HG03457 (cell line): Measurements from ENCODE around the gene SPINDOC.
A peak's percentile ranks its signal among the peaks of the same experiment; 100 is the strongest.
"Not testable (repeated sequence)": the region's sequence is repeated elsewhere in the genome, so short reads cannot be mapped to it uniquely, and the experiment has no call there.

ENCODE experiments used
- ATAC-seq: cut with Tn5 transposase; IDR thresholded peaks from one replicate; pipeline ENCODE4 v1.9.1; 2021; ENCODE audit warnings: moderate number of reproducible peaks; ENCODE audit not compliant: unreplicated experiment

Gene SPINDOC

DNA sequence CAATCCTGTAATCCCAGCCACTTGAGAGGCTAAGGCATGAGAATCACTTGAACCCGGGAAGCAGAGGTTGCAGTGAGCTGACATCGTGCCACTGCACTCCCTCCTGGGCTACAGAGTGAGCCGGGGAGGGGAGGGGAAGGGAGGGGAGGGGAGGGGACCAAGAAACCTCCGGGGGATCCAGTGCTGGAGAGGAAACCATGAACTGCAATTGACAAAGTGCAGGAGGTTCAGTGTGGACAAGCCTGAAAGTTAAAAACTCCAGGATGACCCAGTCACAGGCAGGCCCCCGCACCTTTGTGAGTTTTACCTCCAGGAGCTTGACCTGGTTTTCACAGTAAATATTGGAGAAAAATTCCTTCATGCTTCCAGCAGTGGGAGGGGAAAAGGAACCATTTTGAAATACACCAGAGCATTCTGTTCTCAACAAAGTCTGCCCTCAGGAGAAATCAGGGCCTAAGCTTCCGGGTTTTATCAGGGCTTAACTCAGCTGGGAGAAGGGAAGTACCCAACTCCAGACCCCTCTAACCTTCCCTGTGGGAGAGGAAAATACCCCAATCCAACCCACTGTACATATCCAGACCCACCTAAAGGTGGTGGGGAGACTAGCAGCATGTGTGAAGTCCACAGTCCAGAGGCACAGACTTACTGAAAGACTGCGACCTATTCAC is 29.2 kb upstream of the SPINDOC start:
- ATAC-seq, result no peak

DNA sequence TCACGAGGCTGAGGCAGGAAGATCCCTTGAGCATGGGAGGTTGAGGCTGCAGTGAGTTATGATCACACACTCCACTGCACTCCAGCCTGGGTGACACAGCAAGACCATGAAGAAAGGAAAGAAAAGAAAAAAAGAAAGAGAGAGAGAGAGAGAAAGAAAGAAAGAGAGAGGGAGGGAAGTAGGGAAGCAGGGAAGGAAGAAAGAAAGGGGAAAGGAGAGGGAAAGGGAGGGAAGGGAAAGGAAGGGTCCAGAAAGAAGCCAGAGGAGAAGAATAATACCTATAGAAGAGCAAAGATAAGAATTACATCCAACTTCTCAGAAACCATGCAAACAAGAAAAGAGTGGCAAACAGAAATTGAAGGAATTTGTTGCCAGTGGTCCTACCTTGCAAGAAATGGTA is 27.4 kb upstream of the SPINDOC start:
- no peak for ATAC-seq

DNA sequence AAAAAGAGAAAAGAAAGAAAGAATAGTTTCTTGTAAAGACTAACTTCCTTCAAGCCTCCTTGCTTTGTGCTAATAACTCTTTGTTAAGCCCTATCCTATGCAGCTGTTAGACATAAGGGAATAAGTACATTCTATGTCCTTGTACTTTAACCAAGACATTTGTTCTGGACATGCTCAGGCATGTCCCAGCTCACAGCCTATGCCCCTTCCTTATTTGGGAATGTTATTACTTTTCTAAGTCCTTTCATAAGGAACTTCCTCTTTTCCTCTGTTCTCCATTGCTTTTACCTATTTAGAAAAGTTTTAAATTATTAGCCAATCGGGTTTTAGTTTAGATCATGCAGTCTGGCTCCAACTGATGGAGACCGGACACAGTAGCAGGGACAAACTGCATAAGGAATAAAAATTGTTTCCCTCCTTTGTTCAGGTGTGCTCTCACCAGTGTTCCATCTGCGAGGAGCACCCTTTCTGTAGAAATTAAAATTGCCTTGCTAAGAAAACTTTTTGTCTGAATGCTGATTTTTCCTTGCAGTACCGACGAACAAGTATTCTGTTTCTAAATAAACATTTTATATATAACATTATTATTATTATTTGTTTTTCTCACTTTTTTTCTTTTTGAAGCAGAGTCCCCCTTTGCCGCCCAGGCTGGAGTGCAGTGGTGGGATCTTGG is 21.6 kb upstream of the SPINDOC start:
- no peak for ATAC-seq

DNA sequence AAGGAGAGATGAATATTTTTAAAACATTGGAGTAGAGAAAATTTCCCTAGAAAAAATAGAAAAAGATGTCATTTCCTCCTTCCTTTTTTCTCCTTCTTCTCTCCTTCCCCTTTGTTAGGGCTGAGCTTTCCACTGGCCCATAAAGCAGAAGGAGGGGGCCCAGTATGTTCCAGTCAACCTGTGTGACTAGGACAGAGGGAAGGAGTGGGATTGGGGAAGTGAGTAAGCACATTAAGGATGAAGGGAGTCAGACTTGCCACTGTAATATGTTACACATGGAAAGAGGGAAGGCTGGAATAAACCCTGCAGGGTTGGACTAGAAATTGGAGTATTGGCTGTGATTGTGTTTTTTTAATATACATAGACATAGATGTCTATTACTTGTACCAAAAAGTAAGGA is 20.1 kb upstream of the SPINDOC start:
- no peak for ATAC-seq

DNA sequence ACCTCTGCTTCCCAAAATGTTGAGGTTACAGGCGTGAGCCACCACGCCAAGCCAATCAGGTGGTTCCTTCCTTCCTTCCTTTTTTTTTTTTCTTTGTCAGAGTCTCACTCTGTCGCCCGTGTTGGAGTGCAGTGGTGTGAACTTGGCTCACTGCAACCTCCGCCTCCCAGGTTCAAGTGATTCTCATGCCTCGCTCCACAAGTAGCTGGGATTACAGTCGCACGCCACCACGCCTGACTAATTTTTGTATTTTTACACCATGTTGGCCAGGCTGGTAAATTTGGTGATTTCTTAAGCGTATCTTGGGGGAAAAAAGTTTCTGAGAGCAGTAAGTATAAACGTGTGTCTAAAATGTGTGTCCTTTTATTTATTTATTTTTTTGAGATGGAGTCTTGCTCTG is 18.2 kb upstream of the SPINDOC start:
- ATAC-seq, result no peak

DNA sequence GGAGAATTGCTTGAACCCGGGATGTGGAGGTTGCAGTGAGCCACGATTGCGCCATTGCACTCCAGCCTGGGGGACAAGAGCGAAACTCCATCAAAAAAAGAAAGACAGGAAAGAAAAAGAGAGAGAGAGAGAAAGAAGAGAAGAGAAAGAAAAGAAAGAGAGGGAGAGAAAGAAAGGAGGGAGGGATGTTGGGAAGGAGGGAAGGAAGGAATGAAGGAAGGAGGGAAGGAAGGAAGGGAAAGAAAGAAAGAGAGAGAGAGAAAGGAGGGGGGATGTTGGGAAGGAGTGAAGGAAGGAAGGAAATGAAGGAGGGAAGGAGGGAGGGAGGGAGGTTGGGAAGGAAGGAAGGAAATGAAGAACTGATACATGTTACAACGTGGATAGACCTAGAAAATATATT is 12.3 kb upstream of the SPINDOC start:
- ATAC-seq, result no peak

DNA sequence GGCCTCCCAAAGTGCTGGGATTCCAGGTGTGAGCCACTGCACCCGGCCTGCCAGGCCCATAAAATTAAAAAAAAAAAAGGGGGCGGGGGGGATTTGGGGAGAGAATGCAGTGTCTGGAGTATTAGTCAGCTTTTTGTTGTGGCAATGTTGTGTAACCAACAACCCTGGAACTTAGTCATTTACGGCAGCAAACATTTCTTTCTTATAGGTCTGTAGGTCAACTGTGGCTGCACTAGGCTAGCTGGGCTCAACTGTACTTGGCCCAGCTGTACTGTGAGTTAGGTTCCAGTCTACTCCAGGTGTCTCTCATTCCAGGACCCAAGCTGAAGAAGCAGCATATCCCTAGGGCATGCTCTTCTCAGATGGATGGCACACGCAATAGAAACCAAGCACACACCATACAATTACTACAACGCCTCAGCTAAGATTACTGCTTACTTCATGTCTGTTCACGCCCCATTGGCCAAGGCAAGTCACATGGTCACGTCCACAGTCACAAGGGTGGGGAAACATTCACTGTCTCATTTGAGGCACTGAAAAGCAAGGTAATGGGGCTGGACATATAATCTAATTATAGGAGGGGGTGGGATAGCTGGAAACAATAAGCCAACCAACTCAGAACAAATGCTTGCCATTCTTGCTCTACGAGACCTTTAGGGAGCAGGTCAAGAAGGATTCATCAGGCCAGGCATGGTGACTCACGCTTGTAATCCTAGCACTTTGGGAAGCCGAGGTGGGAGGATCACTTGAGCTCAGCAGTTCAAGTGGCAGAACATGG is 10.4 kb upstream of the SPINDOC start:
- no peak for ATAC-seq

DNA sequence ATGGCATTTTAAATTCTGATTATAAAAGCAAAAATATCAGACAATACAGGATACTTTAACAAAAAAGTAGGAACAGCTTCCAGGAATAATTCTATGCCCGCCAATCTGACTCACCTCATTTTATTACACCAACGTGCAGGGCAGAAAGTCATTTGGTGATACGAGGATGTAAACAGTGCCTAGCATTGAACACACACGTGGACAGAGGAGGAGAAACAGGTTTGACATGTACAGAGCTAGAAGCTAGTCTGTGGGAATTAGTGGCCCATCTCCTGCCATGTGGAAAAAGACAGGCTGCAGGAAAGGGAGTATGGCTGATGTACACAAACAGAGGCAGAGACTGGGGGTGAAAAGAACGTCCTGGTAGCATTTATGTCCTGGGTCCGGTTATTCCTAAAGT is 9.0 kb upstream of the SPINDOC start:
- no peak for ATAC-seq

DNA sequence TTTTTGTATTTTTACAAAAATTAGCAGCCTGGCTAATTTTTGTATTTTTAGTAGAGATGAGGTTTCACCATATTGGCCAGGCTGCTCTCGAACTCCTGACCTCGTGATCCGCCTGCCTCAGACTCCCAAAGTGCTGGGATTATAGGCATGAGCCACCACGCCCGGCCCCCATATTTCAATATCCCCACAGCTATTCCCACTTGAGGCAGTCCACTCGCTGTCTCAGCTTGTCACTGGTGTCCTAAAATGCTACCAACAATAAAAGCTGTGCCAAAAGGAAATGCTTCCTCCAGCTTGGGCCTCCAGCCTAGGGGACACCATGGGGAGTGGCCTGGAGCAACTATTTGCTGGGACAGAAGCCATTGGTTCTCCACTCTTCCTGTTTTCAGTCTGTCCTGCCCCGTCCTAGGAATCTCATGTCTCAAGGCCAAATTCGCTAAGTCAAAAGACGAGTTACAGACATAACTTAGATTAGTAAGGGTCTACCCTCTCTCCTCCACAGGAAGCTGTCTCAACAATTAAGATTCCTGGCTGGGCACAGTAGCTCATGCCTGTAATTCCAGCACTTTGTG is 7.3 kb upstream of the SPINDOC start:
- ATAC-seq, result no peak

DNA sequence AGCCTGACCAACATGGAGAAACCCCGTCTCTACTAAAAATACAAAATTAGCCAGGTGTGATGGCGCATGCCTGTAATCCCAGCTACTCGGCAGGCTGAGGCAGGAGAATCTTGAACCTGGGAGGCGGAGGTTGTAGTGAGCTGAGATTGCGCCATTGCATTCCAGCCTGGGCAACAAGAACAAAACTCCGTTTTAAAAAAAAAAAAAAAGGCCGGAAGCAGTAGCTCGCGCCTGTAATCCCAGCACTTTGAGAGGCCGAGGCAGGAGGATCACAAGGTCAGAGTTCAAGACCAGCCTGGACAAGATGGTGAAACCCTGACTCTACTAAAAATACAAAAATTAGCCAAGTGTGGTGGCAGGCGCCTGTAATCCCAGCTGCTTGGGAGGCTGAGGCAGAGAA is 2.9 kb upstream of the SPINDOC start:
- ATAC-seq, result not testable (repeated sequence)

DNA sequence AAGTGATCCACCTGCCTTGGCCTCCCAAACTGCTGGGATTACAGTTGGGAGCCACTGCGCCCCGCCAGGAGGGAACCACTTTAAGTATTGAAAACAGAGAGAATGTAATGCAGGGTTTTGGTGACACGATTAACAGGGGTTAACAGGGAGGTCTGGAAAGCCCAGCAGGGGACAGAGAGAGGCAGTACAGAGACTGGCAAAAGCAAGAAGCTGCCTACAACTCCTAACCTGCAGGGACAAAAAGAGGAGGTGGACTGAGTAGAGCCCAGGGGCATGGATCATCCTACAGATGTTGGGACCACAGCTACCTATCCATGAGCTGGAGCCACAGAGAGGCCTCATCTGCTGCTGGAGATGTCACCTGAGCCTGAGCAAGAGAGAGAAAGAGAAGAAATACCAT is 1.7 kb upstream of the SPINDOC start:
- ATAC-seq, result no peak

DNA sequence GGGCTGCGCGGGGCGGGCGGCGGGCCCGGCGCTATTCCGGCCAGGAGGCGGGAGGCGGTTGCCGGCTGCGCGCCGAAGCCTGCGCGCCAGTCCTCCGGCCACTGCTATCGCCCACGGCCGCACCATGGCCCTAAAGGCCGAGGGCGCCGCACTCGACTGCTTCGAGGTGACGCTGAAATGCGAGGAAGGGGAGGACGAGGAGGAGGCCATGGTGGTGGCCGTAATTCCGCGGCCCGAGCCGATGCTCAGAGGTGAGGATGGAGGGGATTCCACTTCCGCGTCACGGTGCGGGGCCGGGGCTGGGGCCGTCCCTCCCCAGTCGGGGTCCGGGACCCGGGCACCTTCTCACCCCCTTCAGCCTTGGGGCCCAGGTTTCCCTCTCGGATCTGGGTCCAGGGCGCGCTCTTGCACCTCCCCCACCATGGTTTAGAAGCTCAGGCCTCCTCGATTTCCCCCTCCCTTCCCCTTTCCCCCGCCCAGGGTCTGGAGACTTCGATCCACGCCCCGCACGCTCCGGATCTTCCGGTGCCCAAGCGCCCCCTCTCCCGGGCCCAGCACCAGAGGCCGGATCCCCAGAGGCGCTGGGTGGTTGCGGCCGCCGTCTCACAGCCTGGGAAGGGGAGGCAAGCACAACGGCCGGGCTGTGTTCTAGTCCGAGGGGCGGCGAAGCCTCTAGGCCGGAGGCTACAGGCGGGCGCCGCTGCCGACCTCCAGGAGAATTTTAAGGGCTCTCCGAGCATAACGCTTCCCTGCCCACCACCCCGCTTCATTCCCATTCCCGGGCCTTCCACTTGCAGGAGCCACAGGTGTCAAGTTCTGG is 517 bp downstream of the SPINDOC start:
- ATAC-seq, result peak; percentile 37

DNA sequence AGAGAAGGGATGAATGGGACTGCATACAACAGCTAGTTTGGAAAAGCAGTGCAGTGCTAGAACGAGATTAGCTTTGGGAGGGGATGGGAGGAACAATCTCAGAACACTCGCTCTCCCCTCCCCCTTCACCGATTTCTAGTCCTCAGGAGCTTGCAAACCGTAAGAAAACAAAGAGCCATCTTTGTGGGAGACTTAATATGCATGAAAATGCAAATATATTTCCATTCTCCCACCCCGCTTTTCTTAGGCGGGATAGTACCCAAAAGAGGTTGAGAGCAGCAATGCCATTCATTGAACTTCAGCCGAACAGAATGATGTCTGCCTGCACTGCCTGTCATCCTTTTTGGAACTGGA is 1.1 kb downstream of the SPINDOC start:
- no peak for ATAC-seq

DNA sequence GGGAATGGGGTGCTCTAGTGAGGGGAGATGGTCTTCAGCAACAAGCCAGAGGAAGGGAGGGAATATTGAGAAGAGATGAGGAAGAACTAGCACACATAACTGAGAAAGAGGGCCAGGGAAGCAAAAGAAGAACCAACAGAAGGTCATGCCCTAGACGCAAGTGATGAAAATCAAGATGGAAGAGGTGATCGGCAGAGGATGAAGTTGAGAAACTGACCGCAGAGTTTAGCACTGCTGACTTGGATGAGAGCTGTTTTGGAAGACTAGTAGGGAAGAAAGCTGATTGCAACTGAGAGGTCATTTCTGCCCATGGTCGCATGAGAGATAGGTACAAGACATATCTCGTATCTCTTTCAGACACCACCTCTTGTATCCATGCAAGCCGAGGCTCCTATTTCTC is 2.9 kb downstream of the SPINDOC start:
- ATAC-seq, result no peak

DNA sequence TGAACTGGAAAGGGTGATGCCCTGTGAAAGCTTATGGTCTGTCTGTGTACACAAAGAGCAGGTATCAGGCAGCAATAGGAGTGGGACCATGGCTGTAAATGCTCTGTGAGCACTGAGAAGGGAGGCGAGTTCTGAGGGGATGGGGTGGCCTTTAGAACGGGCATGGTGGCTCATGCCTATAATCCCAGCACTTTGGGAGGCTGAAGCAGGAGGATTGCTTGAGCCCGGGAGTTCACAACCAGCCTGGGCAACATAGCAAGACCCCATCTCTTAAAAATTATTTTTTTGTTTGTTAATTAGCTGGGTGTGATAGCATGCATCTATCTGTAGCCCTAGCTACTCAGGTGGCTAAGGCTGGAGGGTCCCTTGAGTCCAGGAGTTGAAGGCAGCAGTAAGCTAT is 3.5 kb downstream of the SPINDOC start:
- no peak for ATAC-seq

DNA sequence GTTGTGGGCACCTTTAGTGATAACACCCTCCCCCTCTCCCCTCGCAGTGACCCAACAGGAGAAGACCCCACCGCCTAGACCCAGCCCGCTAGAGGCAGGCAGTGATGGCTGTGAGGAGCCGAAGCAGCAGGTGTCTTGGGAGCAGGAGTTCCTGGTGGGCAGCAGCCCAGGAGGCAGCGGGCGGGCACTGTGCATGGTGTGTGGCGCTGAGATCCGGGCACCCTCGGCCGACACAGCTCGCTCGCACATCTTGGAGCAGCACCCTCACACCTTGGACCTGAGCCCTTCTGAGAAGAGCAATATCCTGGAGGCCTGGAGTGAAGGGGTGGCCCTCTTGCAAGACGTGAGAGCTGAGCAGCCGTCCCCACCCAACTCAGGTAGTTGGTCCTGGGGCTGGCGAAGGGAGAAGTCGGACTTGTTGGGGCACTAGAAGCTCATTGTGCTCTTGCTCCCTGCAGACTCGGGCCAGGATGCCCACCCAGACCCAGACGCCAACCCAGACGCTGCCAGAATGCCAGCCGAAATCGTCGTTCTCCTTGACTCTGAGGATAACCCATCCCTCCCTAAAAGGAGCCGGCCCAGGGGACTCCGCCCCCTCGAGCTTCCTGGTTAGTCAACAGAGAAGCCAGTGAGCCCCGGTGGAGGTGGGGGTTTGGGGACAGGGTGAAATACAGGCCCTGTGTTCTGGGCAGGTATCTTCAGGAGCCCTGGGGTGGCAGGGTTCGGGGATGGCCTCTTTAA is 4.7 kb downstream of the SPINDOC start:
- ATAC-seq, result no peak

DNA sequence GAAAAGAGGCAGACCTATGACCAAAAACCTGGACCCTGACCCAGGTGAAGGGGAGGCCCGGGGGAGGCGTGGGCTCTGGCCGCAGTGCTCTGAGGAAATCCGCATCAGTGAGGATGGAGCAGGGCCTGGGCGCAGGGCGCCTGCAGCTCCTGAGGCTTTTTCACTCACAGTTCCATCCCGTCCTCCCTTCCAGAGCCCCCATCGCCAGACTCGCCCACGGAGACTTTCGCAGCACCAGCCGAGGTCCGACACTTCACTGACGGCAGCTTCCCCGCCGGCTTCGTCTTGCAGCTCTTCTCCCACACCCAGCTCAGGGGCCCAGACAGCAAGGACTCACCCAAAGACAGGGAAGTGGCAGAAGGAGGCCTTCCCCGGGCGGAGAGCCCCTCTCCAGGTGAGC is 5.4 kb downstream of the SPINDOC start:
- ATAC-seq, result no peak

DNA sequence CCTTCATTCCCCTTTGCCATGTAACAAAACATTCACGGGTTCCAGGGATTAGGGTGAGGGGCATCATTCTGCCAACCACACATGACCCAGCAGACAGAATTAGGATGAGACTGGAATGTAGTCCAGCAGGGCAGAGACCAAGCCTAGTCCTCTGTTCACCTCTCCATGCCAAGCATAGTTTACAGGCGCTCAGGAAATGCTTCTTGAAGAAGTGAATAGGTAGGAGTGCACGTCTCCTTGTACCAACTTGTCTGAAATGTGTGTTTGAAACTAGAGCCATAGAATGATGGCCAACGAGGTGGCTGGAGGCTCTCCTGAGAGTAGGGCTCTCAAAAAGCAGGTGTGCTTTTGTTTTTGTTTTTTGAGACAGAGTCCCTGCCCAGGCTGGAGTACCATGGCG is 8.2 kb downstream of the SPINDOC start:
- ATAC-seq, result no peak

DNA sequence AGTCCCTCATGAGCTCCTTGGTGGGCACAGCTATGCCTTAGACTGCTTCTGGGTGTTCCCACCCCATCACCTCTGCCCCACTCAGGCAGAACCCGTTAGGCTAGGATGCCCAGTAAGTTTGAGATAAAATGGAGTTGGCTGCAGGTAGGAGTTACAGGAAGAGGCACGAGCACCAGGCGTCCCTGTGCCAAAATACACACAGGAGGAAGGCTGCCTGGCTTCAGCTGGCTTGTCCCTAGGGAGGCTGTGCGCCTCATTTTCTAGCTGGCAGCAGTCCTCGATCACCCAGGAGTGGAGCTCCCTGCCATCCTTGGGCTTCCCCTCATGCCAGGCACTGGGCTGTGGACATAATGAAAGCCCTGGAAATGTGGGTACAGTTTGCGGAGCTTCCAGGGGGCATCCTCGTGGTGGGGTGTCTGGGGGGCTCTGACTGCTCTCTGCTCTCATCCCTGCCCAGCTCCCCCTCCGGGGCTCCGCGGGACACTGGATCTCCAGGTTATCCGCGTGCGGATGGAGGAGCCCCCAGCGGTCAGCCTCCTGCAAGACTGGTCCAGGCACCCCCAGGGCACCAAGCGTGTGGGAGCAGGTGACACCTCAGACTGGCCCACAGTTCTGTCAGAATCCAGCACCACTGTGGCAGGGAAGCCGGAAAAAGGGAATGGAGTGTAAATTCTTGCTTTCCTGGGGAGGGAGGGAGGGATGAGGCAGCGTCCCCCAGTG is 13.4 kb downstream of the SPINDOC start:
- no peak for ATAC-seq
